HG02885 (cell line): ENCODE results near the gene IGSF11.
A peak's percentile ranks its signal among the peaks of the same experiment; 100 is the strongest.
"Not testable (repeated sequence)": the region's sequence is repeated elsewhere in the genome, so short reads cannot be mapped to it uniquely, and the experiment has no call there.

Experiments used
- ATAC-seq: cut with Tn5 transposase; IDR thresholded peaks from one replicate; pipeline ENCODE4 v1.9.1; 2021; ENCODE audit warnings: mild to moderate bottlenecking; ENCODE audit not compliant: unreplicated experiment, poor library complexity

Gene IGSF11

GRCh38 chr3:119034256-119035013 is at the start of gene IGSF11:
Gene IGSF11, minus strand, starts transcription at chr3:119034846. Its CDS starts 264 bp downstream, at chr3:119034582.
- ATAC-seq, result peak; percentile 98

- no peak for ATAC-seq
These were observed 45.7 kb upstream of the IGSF11 start for GRCh38 chr3:119080364-119080763.

- no peak for ATAC-seq
These were observed 38.8 kb upstream of the IGSF11 start for GRCh38 chr3:119073258-119074001.

GRCh38 chr3:119072451-119072850 is 37.8 kb upstream of the IGSF11 start:
- not testable (repeated sequence) for ATAC-seq

GRCh38 chr3:119069725-119070124 is 35.1 kb upstream of the IGSF11 start:
- ATAC-seq, result no peak

GRCh38 chr3:119063471-119063870 is 28.8 kb upstream of the IGSF11 start:
- ATAC-seq, result no peak

GRCh38 chr3:119062892-119063291 is 28.2 kb upstream of the IGSF11 start:
- ATAC-seq, result no peak

- no peak for ATAC-seq
These were observed 9.9 kb upstream of the IGSF11 start for GRCh38 chr3:119044593-119044992.

GRCh38 chr3:119042162-119042561 is 7.5 kb upstream of the IGSF11 start:
- no peak for ATAC-seq

GRCh38 chr3:119035014-119035346 is 334 bp upstream of the IGSF11 start:
- ATAC-seq, result no peak

- ATAC-seq, result no peak
These were observed 1.0 kb downstream of the IGSF11 start for GRCh38 chr3:119033393-119034255.

- ATAC-seq, result no peak
These were observed 9.4 kb downstream of the IGSF11 start for GRCh38 chr3:119025171-119025795.

- ATAC-seq, result no peak
These were observed 14.7 kb downstream of the IGSF11 start for GRCh38 chr3:119019767-119020518.

- no peak for ATAC-seq
These were observed 15.8 kb downstream of the IGSF11 start for GRCh38 chr3:119018690-119019463.

GRCh38 chr3:119015942-119016341 is 18.7 kb downstream of the IGSF11 start:
- no peak for ATAC-seq

- no peak for ATAC-seq
These were observed 20.7 kb downstream of the IGSF11 start for GRCh38 chr3:119013951-119014350.

- no peak for ATAC-seq
These were observed 23.1 kb downstream of the IGSF11 start for GRCh38 chr3:119011528-119011927.

GRCh38 chr3:118997190-118997589 is 37.5 kb downstream of the IGSF11 start:
- ATAC-seq, result no peak

GRCh38 chr3:118991775-118992174 is 42.9 kb downstream of the IGSF11 start:
- ATAC-seq, result no peak
